IMR-90 (cell line): Measurements from ENCODE around the gene PTPRG. TPM values are rescaled to one million over a fixed set of nuclear protein-coding genes. Genes with fewer than 3 reads are reported as not detected.

ENCODE experiments used
- ATAC-seq: fragments of 200-7000 bp; cut with Tn5 transposase; 2 replicates; pipeline ENCODE4 v1.9.1; 2020; ENCODE audit warnings: low read depth, mild to moderate bottlenecking, moderate library complexity
- BruUV-seq: library from RNA; stranded (reverse); fragments of 400-500 nt; replicated peaks from 2 replicates; lab custom pipeline; 2021; lab: Mats Ljungman, UMichigan
- CTCF ChIA-PET: fragments of 300-600 bp; formaldehyde crosslinking; extraction: SDS; loops from one replicate; lab custom pipeline; 2021; ENCODE audit warnings: antibody characterized with exemption; lab: Yijun Ruan, JAX
- POLR2A ChIA-PET: fragments of 300-600 bp; sonication (Branson Sonifier 250); formaldehyde crosslinking; loops from one replicate; lab custom pipeline; 2022; ENCODE audit warnings: antibody characterized with exemption; ENCODE audit not compliant: unreplicated experiment; lab: Charles Lee
- DNase-seq: peaks from one replicate; pipeline ENCODE4 v3.0.0; 2013
- H2AFZ ChIP-seq: replicated peaks from 2 replicates; pipeline ENCODE3; 2013; ENCODE audit warnings: low read length, mild to moderate bottlenecking; ENCODE audit not compliant: poor library complexity
- H2AK5ac ChIP-seq: 2 replicates; pipeline ENCODE4 v1.6.1; 2013; ENCODE audit warnings: low read depth, low read length, inconsistent platforms
- H2AK9ac ChIP-seq: replicated peaks from 2 replicates; pipeline ENCODE3; 2013; ENCODE audit warnings: mild to moderate bottlenecking, low read depth, low read length, moderate library complexity; ENCODE audit not compliant: poor library complexity
- H2BK120ac ChIP-seq: 2 replicates; pipeline ENCODE4 v1.6.1; 2013; ENCODE audit warnings: low read depth, low read length, inconsistent platforms
- H2BK15ac ChIP-seq: 3 replicates; pipeline ENCODE4 v1.6.1; 2013; ENCODE audit warnings: low read depth, low read length, inconsistent platforms
- H2BK20ac ChIP-seq: 2 replicates; pipeline ENCODE4 v1.6.1; 2013; ENCODE audit warnings: low read depth, mild to moderate bottlenecking, inconsistent platforms, low read length, moderate library complexity
- H2BK5ac ChIP-seq: 2 replicates; pipeline ENCODE4 v1.6.1; 2013; ENCODE audit warnings: mild to moderate bottlenecking, low read depth, low read length, inconsistent platforms; ENCODE audit not compliant: poor library complexity, severe bottlenecking
- H3K14ac ChIP-seq: replicated peaks from 2 replicates; pipeline ENCODE4 v1.6.1; 2013; ENCODE audit warnings: low read depth, low read length, inconsistent platforms
- H3K18ac ChIP-seq: 2 replicates; pipeline ENCODE4 v1.6.1; 2013; ENCODE audit warnings: low read depth, low read length, control low read depth
- H3K23ac ChIP-seq: 2 replicates; pipeline ENCODE4 v1.6.1; 2013; ENCODE audit warnings: low read depth, low read length, inconsistent platforms
- H3K27ac ChIP-seq: 2 replicates; pipeline ENCODE4 v1.5.1; 2013; ENCODE audit warnings: mild to moderate bottlenecking, control low read depth, low read length; ENCODE audit not compliant: insufficient read depth
- H3K27me3 ChIP-seq: 2 replicates; pipeline ENCODE4 v1.6.1; 2013; ENCODE audit warnings: low read length; ENCODE audit not compliant: control insufficient read depth, insufficient read depth
- H3K36me3 ChIP-seq: 2 replicates; pipeline ENCODE4 v1.6.1; 2013; ENCODE audit warnings: low read length, mixed read lengths; ENCODE audit not compliant: control insufficient read depth, insufficient read depth
- H3K4ac ChIP-seq: 2 replicates; pipeline ENCODE4 v1.6.1; 2013; ENCODE audit warnings: low read depth, low read length, inconsistent platforms
- H3K4me1 ChIP-seq: 2 replicates; pipeline ENCODE4 v1.6.1; 2013; ENCODE audit warnings: low read length, mixed read lengths; ENCODE audit not compliant: control insufficient read depth, insufficient read depth
- H3K4me2 ChIP-seq: 2 replicates; pipeline ENCODE4 v1.6.1; 2013; ENCODE audit warnings: low read depth, mild to moderate bottlenecking, control low read depth, low read length, moderate library complexity
- H3K4me3 ChIP-seq: 2 replicates; pipeline ENCODE4 v1.5.1; 2013; ENCODE audit warnings: low read depth, mild to moderate bottlenecking, control low read depth, low read length, moderate library complexity; ENCODE audit not compliant: insufficient read depth
- H3K56ac ChIP-seq: 2 replicates; pipeline ENCODE4 v1.6.1; 2013; ENCODE audit warnings: low read length, inconsistent platforms; ENCODE audit not compliant: insufficient read depth; ENCODE audit errors: extremely low read depth
- H3K79me1 ChIP-seq, 2 experiments: 2 replicates each; pipeline ENCODE4 v1.6.1; 2013; ENCODE audit warnings: low read length in 2 of 2, inconsistent platforms in 1 of 2, low read depth in 1 of 2
- H3K9ac ChIP-seq: 2 replicates; pipeline ENCODE4 v1.6.1; 2013; ENCODE audit warnings: low read depth, low read length, control low read depth
- H3K9me1 ChIP-seq: 2 replicates; pipeline ENCODE4 v1.6.1; 2013; ENCODE audit warnings: low read length, inconsistent platforms; ENCODE audit not compliant: insufficient read depth
- H3K9me3 ChIP-seq: 2 replicates; pipeline ENCODE4 v1.6.1; 2013; ENCODE audit warnings: low read length; ENCODE audit not compliant: control insufficient read depth, insufficient read depth
- H4K20me1 ChIP-seq: 2 replicates; pipeline ENCODE4 v1.6.1; 2013; ENCODE audit warnings: low read length, inconsistent platforms; ENCODE audit not compliant: insufficient read depth
- H4K5ac ChIP-seq: 2 replicates; pipeline ENCODE4 v1.6.1; 2013; ENCODE audit warnings: mild to moderate bottlenecking, low read depth, low read length, control low read depth
- H4K8ac ChIP-seq, 2 experiments: 2 replicates each; pipeline ENCODE4 v1.6.1; 2013; ENCODE audit warnings: low read depth in 2 of 2, low read length in 2 of 2, control low read depth in 1 of 2, inconsistent platforms in 1 of 2
- H4K91ac ChIP-seq: 2 replicates; pipeline ENCODE4 v1.6.1; 2013; ENCODE audit warnings: low read depth, low read length, inconsistent platforms; ENCODE audit not compliant: insufficient read depth
- BHLHE40 ChIP-seq: fragments of 150-350 bp; IDR thresholded peaks from 2 replicates; pipeline ENCODE4 v1.6.1; 2016; ENCODE audit warnings: mild to moderate bottlenecking, low read depth, low read length
- CEBPB ChIP-seq: IDR thresholded peaks from 2 replicates; pipeline ENCODE4 v1.6.1; 2012; ENCODE audit warnings: low read depth, low read length, improper control_type of control experiment
- CHD1 ChIP-seq: IDR thresholded peaks from 2 replicates; pipeline ENCODE4 v1.6.1; 2012; ENCODE audit warnings: low read depth, low read length, improper control_type of control experiment
- CTCF ChIP-seq: conservative IDR thresholded peaks from 2 replicates; pipeline ENCODE4 v1.5.1; 2012; ENCODE audit warnings: mild to moderate bottlenecking, low read depth, low read length, improper control_type of control experiment
- ELK1 ChIP-seq: fragments of 150-350 bp; IDR thresholded peaks from 2 replicates; pipeline ENCODE4 v1.6.1; 2016; ENCODE audit warnings: low read depth, mild to moderate bottlenecking, low read length, moderate library complexity, borderline replicate concordance
- FOS ChIP-seq: fragments of 150-350 bp; IDR thresholded peaks from 2 replicates; pipeline ENCODE4 v1.6.1; 2016; ENCODE audit warnings: low read depth, low read length
- MAFK ChIP-seq: IDR thresholded peaks from 2 replicates; pipeline ENCODE4 v1.6.1; 2012; ENCODE audit warnings: low read depth, low read length, improper control_type of control experiment
- MAZ ChIP-seq: IDR thresholded peaks from 2 replicates; pipeline ENCODE4 v1.6.1; 2012; ENCODE audit warnings: low read depth, mild to moderate bottlenecking, low read length, improper control_type of control experiment, moderate library complexity, borderline replicate concordance
- NFE2L2 ChIP-seq: fragments of 150-350 bp; IDR thresholded peaks from 2 replicates; pipeline ENCODE4 v1.6.1; 2016; ENCODE audit warnings: low read depth, mild to moderate bottlenecking, low read length
- POLR2A ChIP-seq: IDR thresholded peaks from 2 replicates; pipeline ENCODE4 v1.6.1; 2012; ENCODE audit warnings: mild to moderate bottlenecking, low read depth, low read length
- RAD21 ChIP-seq: IDR thresholded peaks from 2 replicates; pipeline ENCODE4 v1.6.1; 2012; ENCODE audit warnings: low read length, improper control_type of control experiment
- RCOR1 ChIP-seq: IDR thresholded peaks from 2 replicates; pipeline ENCODE4 v1.6.1; 2012; ENCODE audit warnings: mild to moderate bottlenecking, low read length, improper control_type of control experiment; ENCODE audit not compliant: insufficient replicate concordance
- RFX5 ChIP-seq: IDR thresholded peaks from 2 replicates; pipeline ENCODE4 v1.8.0; 2012; ENCODE audit warnings: low read depth, mild to moderate bottlenecking, low read length, moderate library complexity
- SMC3 ChIP-seq: fragments of 150-350 bp; IDR thresholded peaks from 2 replicates; pipeline ENCODE4 v1.6.1; 2016; ENCODE audit warnings: low read depth, mild to moderate bottlenecking, antibody characterized with exemption, low read length, moderate library complexity
- USF2 ChIP-seq: fragments of 150-350 bp; IDR thresholded peaks from 2 replicates; pipeline ENCODE4 v1.6.1; 2017; ENCODE audit warnings: mild to moderate bottlenecking, antibody characterized with exemption, low read length, low read depth
- WGBS, 2 experiments: methylation state at CpG; one replicate each; pipeline versions ENCODE4 v1.1.5 to v1.1.7; 2013; ENCODE audit warnings: missing lambda C conversion rate in 2 of 2; ENCODE audit not compliant: insufficient read length in 1 of 2; ENCODE audit errors: extremely low coverage in 2 of 2; 5-methylcytosine and 5-hydroxymethylcytosine counted together
- dilution Hi-C: fragments of 300-500 bp; cut with HindIII; formaldehyde crosslinking; loops from one replicate; pipeline ENCODE4 v1.14.3; 2018; ENCODE audit warnings: low sequenced_read_pairs; ENCODE audit not compliant: unreplicated experiment
- in situ Hi-C: fragments of 300-500 bp; cut with MboI; formaldehyde crosslinking; loops from 3 replicates; pipeline ENCODE4 v1.14.3; 2019; ENCODE audit warnings: low sequenced_read_pairs, inconsistent platforms, mixed read lengths
- intact Hi-C: fragments of 100-400 bp; cut with micrococcal nuclease; formaldehyde crosslinking; loops from 2 replicates; pipeline ENCODE4 v1.10.0; 2022
- polyA plus RNA-seq, 3 experiments: library from polyadenylated mRNA; depleted of rRNA; stranded (reverse); fragments of >200 nt; gene quantifications; 2 replicates each; pipeline ENCODE4 v1.2.3, GENCODE V29; 2012; ENCODE audit warnings: low replicate concordance in 1 of 3
- total RNA-seq: library from RNA; depleted of rRNA; stranded (reverse); fragments of >200 nt; gene quantifications from 2 replicates; pipeline ENCODE4 v1.2.3, GENCODE V29; 2012

The PTPRG gene
- total and polyA plus RNA-seq, 2 of the 4 experiments (the other 2 are of a cell fraction), result 7.7 to 31.0 TPM

GRCh38 chr3:61855211-61855610 is 293.8 kb downstream of the PTPRG start:
- H3K4me1 ChIP-seq, result peaks cover 6% of the 10 kb centered on the region
- no peak overlapping the region for H4K5ac ChIP-seq
- H4K8ac ChIP-seq, result no peak overlapping the region
- no peak overlapping the region for H2BK20ac ChIP-seq
- no peak overlapping the region for H3K4ac ChIP-seq
- no peak for TF ChIP-seq MAZ
- no peak for TF ChIP-seq POLR2A
- no peak for TF ChIP-seq RCOR1
- TF ChIP-seq BHLHE40, result no peak
- TF ChIP-seq CTCF, result no peak
- TF ChIP-seq MAFK, result no peak
- no peak for TF ChIP-seq ELK1
- no peak for TF ChIP-seq SMC3
- TF ChIP-seq CHD1, result no peak
- no peak for TF ChIP-seq RAD21
- no peak for TF ChIP-seq FOS
- TF ChIP-seq NFE2L2, result no peak
- TF ChIP-seq CEBPB, result no peak
- no peak for TF ChIP-seq RFX5
- no peak for TF ChIP-seq USF2
- DNase-seq (no peak), ATAC-seq (no peak)
- no peak overlapping the region for H2BK15ac ChIP-seq
- no peaks in the 10 kb centered on the region for H3K36me3 ChIP-seq
- H3K18ac ChIP-seq, result no peak overlapping the region
- in situ Hi-C loops (no loop called here), dilution Hi-C loops (no loop called here), intact Hi-C loops (loop anchor here (5.0 kb wide), 1 partner anchor 293 kb away; the partner anchor contains the start of gene PTPRG)
- H2BK5ac ChIP-seq, result no peak overlapping the region
- H3K14ac ChIP-seq, result no peak overlapping the region
- peaks cover 11% of the 10 kb centered on the region; the same call in 1 of the 2 replicates for H4K20me1 ChIP-seq
- no peak overlapping the region for H3K27ac ChIP-seq
- H2AFZ ChIP-seq, result no peak overlapping the region
- no peak overlapping the region for H3K23ac ChIP-seq
- WGBS, 2 experiments, result no CpG with 5 or more reads among the region's 1 CpG
- H3K56ac ChIP-seq, result no peak overlapping the region
- no peak overlapping the region for H2AK9ac ChIP-seq
- H3K9ac ChIP-seq, result no peak overlapping the region
- ChIA-PET POLR2A (no interaction called here), CTCF (interaction anchor here (0.6 to 1.1 kb wide), 2 partner anchors 10 to 282 kb away, joined by 3 to 6 read pairs; no protein-coding TSS in a partner anchor)
- H3K9me3 ChIP-seq, result no peaks in the 10 kb centered on the region
- no peak overlapping the region for H2BK120ac ChIP-seq
- peaks cover 20 to 35% of the 10 kb centered on the region in 2 experiments for H3K79me1 ChIP-seq
- no peak overlapping the region for H2AK5ac ChIP-seq
- H3K9me1 ChIP-seq, result no peaks in the 10 kb centered on the region; the same call in 1 of the 2 replicates
- BruUV-seq, result no TSS peak
- no peak overlapping the region for H4K91ac ChIP-seq
- no peak overlapping the region for H3K4me3 ChIP-seq
- no peaks in the 10 kb centered on the region for H3K27me3 ChIP-seq
- no peak overlapping the region for H3K4me2 ChIP-seq
